Measurements from ENCODE around the gene KDM4E. TPM values are rescaled to one million over a fixed set of nuclear protein-coding genes. Genes with fewer than 3 reads are reported as not detected.

Gene KDM4E
- total and polyA plus RNA-seq, 2 experiments from 2014 or later = not detected

GRCh38 chr11:95050595-95051202 lies 25.6 kb downstream of the KDM4E start:
- Histone ChIP-seq H3K4me3 (no peak overlapping the region), H3K27ac (no peak overlapping the region), H3K36me3 (no peaks in the 10 kb centered on the region), H3K27me3 (peaks cover 1% of the 10 kb centered on the region), H3K4me1 (ENCODE audit: low read depth) (no peaks in the 10 kb centered on the region), H3K9me3 (ENCODE audit: low read depth) (no peaks in the 10 kb centered on the region)
- no peak for DNase-seq (ENCODE audit: low read depth in 1 of 2, low spot score in 1 of 2)
- TF ChIP-seq CTCF (IDR thresholded peaks at IDR 0.05; ENCODE audit: low read depth, low read length) = no peak

GRCh38 chr11:95054356-95054755 lies 29.3 kb downstream of the KDM4E start:
- no peak for DNase-seq (ENCODE audit: low read depth in 1 of 2, low spot score in 1 of 2)
- Histone ChIP-seq H3K4me3 (no peak overlapping the region), H3K9me3 (ENCODE audit: low read depth) (no peaks in the 10 kb centered on the region), H3K27ac (no peak overlapping the region), H3K4me1 (ENCODE audit: low read depth) (no peaks in the 10 kb centered on the region), H3K27me3 (no peaks in the 10 kb centered on the region), H3K36me3 (no peaks in the 10 kb centered on the region)
- TF ChIP-seq CTCF (IDR thresholded peaks at IDR 0.05; ENCODE audit: low read depth, low read length) = no peak

GRCh38 chr11:95055283-95055897 lies 30.3 kb downstream of the KDM4E start:
- no peak overlapping the region for H3K27ac ChIP-seq
- H3K4me3 ChIP-seq = no peak overlapping the region
- H3K36me3 ChIP-seq = no peaks in the 10 kb centered on the region
- no peaks in the 10 kb centered on the region for H3K4me1 ChIP-seq (ENCODE audit: low read depth)
- DNase-seq (ENCODE audit: low read depth in 1 of 2, low spot score in 1 of 2) = no peak
- no peaks in the 10 kb centered on the region for H3K9me3 ChIP-seq (ENCODE audit: low read depth)
- peaks cover under 1% of the 10 kb centered on the region for H3K27me3 ChIP-seq
- TF ChIP-seq CTCF (IDR thresholded peaks at IDR 0.05; ENCODE audit: low read depth, low read length) = no peak

- no peaks in the 10 kb centered on the region for H3K9me3 ChIP-seq (ENCODE audit: low read depth)
- no peaks in the 10 kb centered on the region for H3K4me1 ChIP-seq (ENCODE audit: low read depth)
- no peak overlapping the region for H3K4me3 ChIP-seq
- H3K27ac ChIP-seq = no peak overlapping the region
- no peak for DNase-seq (ENCODE audit: low read depth in 1 of 2, low spot score in 1 of 2)
- H3K36me3 ChIP-seq = no peaks in the 10 kb centered on the region
- TF ChIP-seq CTCF (IDR thresholded peaks at IDR 0.05; ENCODE audit: low read depth, low read length) = no peak
- peaks cover 17% of the 10 kb centered on the region for H3K27me3 ChIP-seq
Measured at GRCh38 chr11:95057959-95058358, 32.9 kb downstream of the KDM4E start.

GRCh38 chr11:95058621-95059020 lies 33.6 kb downstream of the KDM4E start:
- peak in 1 of 2 donors; percentile 7 for DNase-seq (ENCODE audit: low read depth in 1 of 2, low spot score in 1 of 2)
- H3K27me3 ChIP-seq = peaks cover 17% of the 10 kb centered on the region
- TF ChIP-seq CTCF (IDR thresholded peaks at IDR 0.05; ENCODE audit: low read depth, low read length) = no peak
- no peaks in the 10 kb centered on the region for H3K4me1 ChIP-seq (ENCODE audit: low read depth)
- H3K27ac ChIP-seq = no peak overlapping the region
- H3K9me3 ChIP-seq (ENCODE audit: low read depth) = no peaks in the 10 kb centered on the region
- no peak overlapping the region for H3K4me3 ChIP-seq
- H3K36me3 ChIP-seq = no peaks in the 10 kb centered on the region

Data from cardiac muscle cell (in vitro differentiated cells and primary cell).